GM18498 (cell line): ENCODE measurements around the gene CTNNA2.
"Not testable (repeated sequence)": the region's sequence is repeated elsewhere in the genome, so short reads cannot be mapped to it uniquely, and the experiment has no call there.

Source experiments
- ATAC-seq: cut with Tn5 transposase; IDR thresholded peaks from one replicate; pipeline ENCODE4 v1.9.1; 2021; ENCODE audit warnings: mild to moderate bottlenecking, moderate library complexity; ENCODE audit not compliant: unreplicated experiment

CTNNA2 gene

GRCh38 chr2:80068038-80068731 lies 555.3 kb downstream of the CTNNA2 start:
- ATAC-seq, result no peak

GRCh38 chr2:80070587-80070986 lies 557.7 kb downstream of the CTNNA2 start:
- no peak for ATAC-seq

- no peak for ATAC-seq
Measured at GRCh38 chr2:80071941-80072340, 559.1 kb downstream of the CTNNA2 start.

GRCh38 chr2:80073134-80073561 lies 560.3 kb downstream of the CTNNA2 start:
- ATAC-seq, result peak; percentile 60

- no peak for ATAC-seq
Measured at GRCh38 chr2:80074321-80075070, 561.6 kb downstream of the CTNNA2 start.

GRCh38 chr2:80075719-80076118 lies 562.9 kb downstream of the CTNNA2 start:
- no peak for ATAC-seq

GRCh38 chr2:80078290-80079036 lies 565.6 kb downstream of the CTNNA2 start:
- no peak for ATAC-seq

- ATAC-seq, result no peak
Measured at GRCh38 chr2:80080957-80081356, 568.1 kb downstream of the CTNNA2 start.

GRCh38 chr2:80086831-80087230 lies 574.0 kb downstream of the CTNNA2 start:
- ATAC-seq, result no peak

- ATAC-seq, result no peak
Measured at GRCh38 chr2:80091237-80091636, 578.4 kb downstream of the CTNNA2 start.

GRCh38 chr2:80092474-80092873 lies 579.6 kb downstream of the CTNNA2 start:
- no peak for ATAC-seq

- ATAC-seq, result not testable (repeated sequence)
Measured at GRCh38 chr2:80098503-80098902, 585.7 kb downstream of the CTNNA2 start.

GRCh38 chr2:80102026-80102425 lies 589.2 kb downstream of the CTNNA2 start:
- no peak for ATAC-seq

- no peak for ATAC-seq
Measured at GRCh38 chr2:80105015-80105640, 592.3 kb downstream of the CTNNA2 start.

GRCh38 chr2:80111185-80111584 lies 598.3 kb downstream of the CTNNA2 start:
- ATAC-seq, result no peak

- ATAC-seq, result no peak
Measured at GRCh38 chr2:80112790-80113189, 599.9 kb downstream of the CTNNA2 start.

GRCh38 chr2:80113399-80113798 lies 600.5 kb downstream of the CTNNA2 start:
- no peak for ATAC-seq

GRCh38 chr2:80114812-80115211 lies 602.0 kb downstream of the CTNNA2 start:
- no peak for ATAC-seq

- ATAC-seq, result no peak
Measured at GRCh38 chr2:80117401-80117800, 604.5 kb downstream of the CTNNA2 start.

- no peak for ATAC-seq
Measured at GRCh38 chr2:80120866-80121265, 608.0 kb downstream of the CTNNA2 start.

- ATAC-seq, result no peak
Measured at GRCh38 chr2:80122675-80123074, 609.8 kb downstream of the CTNNA2 start.
